Activated CD4-positive, alpha-beta T cell treated with anti-CD3 and anti-CD28 coated beads, Interleukin-2, Interleukin-4, amounts not matched to agents 100 ng/mL and 50 ng/mL, durations not matched to agents 16 hours and 8 hours (primary cell): Measurements from ENCODE around the gene BMPER.

Source experiments
- DNase-seq: peaks from one replicate; pipeline ENCODE4 v3.0.0-alpha.2; 2020; ENCODE audit warnings: low spot score

The BMPER gene

DNA sequence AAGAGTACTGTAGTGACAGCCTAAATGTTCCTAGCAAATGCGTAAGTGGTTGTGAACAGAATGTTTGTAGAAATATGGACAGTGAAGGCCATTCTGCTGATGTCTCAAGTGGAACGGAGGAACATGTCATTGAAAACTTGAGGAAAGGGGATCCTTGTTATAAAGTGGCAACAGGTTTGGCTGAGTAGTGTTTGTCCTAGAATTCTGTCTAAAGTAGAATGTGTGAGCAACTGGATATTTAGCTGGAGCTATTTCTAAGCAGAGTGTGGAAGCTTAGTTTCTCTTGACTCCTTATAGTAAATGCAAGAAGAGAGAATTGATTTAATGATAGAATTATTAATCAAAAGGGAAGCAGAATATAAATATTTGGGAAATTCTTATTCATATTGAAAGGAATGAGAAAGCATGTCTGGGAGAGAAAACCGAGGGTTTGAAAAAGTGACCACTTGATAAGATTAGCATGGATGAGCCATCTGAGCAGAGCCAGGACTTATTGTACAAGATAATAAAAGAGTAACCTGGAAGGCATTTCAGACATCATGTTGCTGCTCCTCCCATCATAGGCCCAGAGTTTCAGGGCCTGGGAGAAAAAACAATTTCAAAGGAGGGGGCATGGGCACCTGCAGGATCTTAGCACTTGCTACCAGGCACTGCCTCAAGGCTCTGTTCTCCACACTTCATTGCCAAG lies 276.1 kb downstream of the BMPER start:
- no peak for DNase-seq

DNA sequence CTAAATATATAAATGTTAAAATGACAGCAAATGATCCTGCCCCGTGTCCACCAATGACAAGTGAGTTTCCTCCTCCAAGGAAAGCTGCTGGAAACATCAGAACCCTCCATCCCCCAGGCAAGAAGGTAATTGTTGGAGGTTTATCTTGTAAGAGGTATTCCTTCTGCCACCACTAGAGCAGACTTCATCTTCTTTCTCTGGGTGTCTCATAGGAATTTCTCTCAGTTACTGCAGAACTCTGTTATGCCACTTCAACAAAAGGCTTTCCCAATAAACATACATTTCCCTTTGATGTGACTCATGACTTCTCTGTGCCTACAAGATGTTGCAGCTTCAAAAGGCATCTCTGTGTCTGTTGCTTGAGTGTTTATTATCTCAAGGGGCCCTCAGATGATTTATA lies 279.1 kb downstream of the BMPER start:
- no peak for DNase-seq

DNA sequence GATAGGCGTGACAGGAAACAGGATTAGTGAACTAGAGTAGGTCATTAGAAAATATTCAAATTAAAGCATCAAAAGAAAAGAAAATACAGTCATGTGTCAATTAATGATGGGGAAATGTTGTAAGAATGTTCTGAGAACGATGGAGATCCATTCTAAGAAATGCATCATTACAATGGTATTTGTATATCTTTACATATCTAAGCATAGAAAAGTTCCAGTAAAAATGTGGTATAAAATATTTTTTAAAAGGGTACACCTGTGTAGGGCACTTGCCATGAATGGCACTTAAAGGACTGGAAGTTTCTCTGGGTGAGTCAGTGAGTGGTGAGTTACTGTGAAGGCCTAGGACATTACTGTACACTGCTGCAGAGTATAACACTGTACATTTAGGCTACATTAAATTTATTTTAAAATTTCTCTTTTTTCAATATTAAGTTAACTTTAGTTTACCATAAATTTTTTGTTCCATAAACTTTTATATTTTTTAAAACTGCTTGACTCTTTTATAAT lies 282.5 kb downstream of the BMPER start:
- no peak for DNase-seq

DNA sequence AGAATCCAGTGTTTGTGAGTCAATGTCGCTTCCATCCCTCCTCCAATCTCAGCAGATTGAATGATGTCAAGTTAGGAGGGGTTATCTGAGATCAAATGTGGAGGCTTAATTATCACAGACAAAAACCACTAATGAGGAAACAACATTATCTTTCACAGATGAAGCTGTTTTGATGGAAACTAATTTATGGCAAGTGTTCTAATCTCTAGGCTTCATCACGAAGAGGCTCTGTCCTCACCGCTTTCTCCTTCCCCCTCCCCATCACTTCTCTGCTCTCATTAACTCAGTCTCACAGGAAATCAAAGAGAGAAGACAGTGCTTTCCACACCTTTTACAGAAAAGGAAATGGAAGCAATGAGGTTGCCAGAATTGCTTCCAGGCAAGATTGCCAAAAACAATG lies 283.7 kb downstream of the BMPER start:
- DNase-seq: no peak

DNA sequence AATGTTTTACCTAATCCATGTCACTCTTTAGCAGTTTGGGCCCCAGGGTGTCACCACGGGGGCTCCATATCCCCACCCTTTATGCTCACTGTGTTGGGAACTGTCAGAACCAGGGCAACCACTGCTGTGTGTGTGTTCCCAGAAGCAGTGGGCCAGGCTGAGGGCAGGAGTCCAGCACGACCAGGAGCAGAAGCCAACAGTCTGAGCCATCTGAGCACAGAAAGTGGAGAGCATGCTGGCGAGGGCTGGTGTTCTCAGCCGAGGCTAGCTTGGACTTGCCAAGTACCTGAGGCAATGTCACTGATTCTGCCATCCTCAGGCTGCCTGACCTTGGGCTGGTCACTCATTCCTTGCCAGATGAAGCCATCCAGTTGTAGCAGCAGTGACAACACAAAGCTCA lies 285.0 kb downstream of the BMPER start:
- DNase-seq: no peak

DNA sequence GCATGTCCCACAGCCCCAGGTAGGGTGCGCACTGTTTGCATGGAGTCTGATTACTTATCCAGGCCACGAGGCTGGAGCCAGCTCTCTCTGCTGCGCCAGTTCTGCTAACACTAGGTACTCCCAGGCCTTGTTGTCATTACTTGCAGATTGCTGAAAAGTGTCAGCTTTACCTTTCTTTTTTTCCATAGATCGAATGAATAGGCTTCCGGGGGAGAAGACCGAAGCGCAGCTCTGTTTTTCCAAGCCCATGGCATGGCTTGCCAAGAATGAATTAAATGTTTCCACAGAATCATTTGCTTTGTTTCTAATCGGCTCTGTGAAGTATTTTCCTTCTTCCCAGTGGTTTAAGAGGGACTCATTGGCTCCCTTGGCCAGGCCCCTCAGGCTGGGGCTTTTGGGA lies 285.8 kb downstream of the BMPER start:
- DNase-seq: no peak

DNA sequence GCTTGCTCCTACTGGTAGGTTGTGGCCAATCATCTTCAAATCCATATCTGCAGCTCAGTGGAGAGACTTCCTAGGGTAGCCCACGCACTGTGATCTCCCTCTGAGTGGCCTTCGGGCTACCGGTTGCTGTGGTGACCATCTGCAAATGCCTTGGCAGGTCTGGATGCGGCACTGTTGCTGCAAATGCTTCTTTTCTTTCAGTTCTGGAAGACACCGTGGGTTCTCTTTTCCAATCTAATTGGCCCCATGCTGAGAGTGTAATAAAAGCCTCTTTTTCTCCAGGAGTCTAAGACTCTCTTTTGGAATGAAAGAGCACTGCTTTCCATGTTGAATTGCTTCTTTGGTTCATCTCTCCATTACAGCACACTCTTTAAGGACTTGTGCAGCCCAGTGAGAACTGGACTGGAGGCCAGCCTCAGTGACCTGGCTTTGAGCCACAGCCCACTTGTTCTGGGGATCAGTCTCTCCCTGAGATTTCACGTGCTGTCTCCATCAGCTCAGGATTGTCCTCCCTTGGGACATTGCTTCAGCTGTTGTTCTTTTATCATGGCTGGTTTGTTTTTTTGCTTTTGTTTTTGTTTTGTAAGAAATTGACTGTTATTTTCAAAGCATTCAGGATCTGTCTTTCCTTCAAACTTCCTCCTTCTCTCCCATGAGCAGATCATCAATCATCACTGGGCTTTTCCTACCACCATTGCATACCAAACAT lies 286.6 kb downstream of the BMPER start:
- DNase-seq: no peak

DNA sequence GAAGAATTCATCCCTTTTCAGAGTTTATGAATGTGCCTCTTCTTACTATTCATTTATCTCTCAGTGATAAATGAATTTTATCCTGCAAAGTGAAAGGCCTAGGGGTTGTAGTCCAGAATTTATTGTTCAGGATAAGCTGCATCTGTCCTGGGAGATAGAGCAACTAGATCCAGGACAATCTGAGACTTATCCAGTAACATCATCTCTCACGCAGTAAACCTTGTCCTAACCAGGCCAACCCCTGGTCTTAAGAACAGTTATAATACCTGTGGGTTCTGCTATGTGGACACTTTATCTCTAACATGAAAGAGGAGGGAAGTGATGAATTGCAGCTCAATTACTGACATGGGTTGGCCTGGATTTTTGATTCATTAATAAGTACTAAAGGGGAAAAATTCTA lies 287.6 kb downstream of the BMPER start:
- DNase-seq: no peak

DNA sequence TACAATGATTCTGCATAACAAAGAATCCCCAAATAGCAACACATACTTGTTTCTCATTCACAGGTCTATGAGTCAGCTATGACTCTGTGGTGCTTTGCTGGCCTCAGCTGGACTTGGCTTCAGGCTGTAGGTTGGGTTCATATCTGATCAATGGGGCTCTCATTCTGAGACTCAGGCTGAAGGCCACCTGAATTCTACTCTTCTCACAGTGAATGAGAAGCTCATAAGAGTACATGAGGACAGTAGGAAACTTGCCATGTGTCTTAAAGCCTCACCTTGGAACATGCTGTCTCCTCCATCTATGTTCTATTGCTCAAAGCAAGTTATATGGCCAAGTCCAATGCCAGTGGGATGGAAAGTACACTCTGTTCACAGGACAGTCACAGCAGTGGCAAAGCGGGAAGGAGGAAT lies 292.9 kb downstream of the BMPER start:
- DNase-seq: no peak
